HEK293 (cell line): ENCODE results near the gene SH3BP2.

Source experiments
- EGR2 ChIP-seq: fragments of 450-650 bp; formaldehyde crosslinking; IDR thresholded peaks from 2 replicates; pipeline ENCODE4 v1.5.1; 2016; ENCODE audit warnings: low read depth, missing biosample characterization, missing genetic modification characterization
- KLF16 ChIP-seq: fragments of 450-650 bp; formaldehyde crosslinking; IDR thresholded peaks from 2 replicates; pipeline ENCODE4 v1.5.1; 2017; ENCODE audit warnings: missing biosample characterization, missing genetic modification characterization
- KLF7 ChIP-seq: fragments of 450-650 bp; formaldehyde crosslinking; IDR thresholded peaks from 2 replicates; pipeline ENCODE4 v1.5.1; 2016; ENCODE audit warnings: missing biosample characterization, missing genetic modification characterization, borderline replicate concordance
- KLF8 ChIP-seq: fragments of 450-650 bp; formaldehyde crosslinking; IDR thresholded peaks from 2 replicates; pipeline ENCODE4 v1.5.1; 2016; ENCODE audit warnings: missing biosample characterization, missing genetic modification characterization
- SETDB1 ChIP-seq: IDR thresholded peaks from one replicate; pipeline ENCODE4 v1.6.1; 2017; ENCODE audit warnings: mild to moderate bottlenecking, low read length, moderate library complexity, mixed read lengths; ENCODE audit not compliant: insufficient read length
- SP2 ChIP-seq: fragments of 450-650 bp; formaldehyde crosslinking; IDR thresholded peaks from 2 replicates; pipeline ENCODE4 v1.5.1; 2016; ENCODE audit warnings: missing biosample characterization, missing genetic modification characterization
- ZBTB1 ChIP-seq: fragments of 450-650 bp; formaldehyde crosslinking; IDR thresholded peaks from 2 replicates; pipeline ENCODE4 v1.5.1; 2016; ENCODE audit warnings: missing biosample characterization, missing genetic modification characterization
- ZBTB10 ChIP-seq: fragments of 450-650 bp; formaldehyde crosslinking; IDR thresholded peaks from 2 replicates; pipeline ENCODE4 v1.5.1; 2016; ENCODE audit warnings: missing biosample characterization, missing genetic modification characterization
- ZBTB20 ChIP-seq: fragments of 450-650 bp; formaldehyde crosslinking; IDR thresholded peaks from 2 replicates; pipeline ENCODE4 v1.5.1; 2016; ENCODE audit warnings: missing biosample characterization, missing genetic modification characterization
- ZBTB48 ChIP-seq: fragments of 450-650 bp; formaldehyde crosslinking; IDR thresholded peaks from 2 replicates; pipeline ENCODE4 v1.5.1; 2016; ENCODE audit warnings: missing biosample characterization, missing genetic modification characterization
- ZBTB7A ChIP-seq: fragments of 450-650 bp; formaldehyde crosslinking; IDR thresholded peaks from 2 replicates; pipeline ENCODE4 v1.5.1; 2016; ENCODE audit warnings: low read depth, missing biosample characterization, missing genetic modification characterization
- ZEB2 ChIP-seq: fragments of 450-650 bp; formaldehyde crosslinking; IDR thresholded peaks from 2 replicates; pipeline ENCODE4 v1.5.1; 2016; ENCODE audit warnings: missing biosample characterization, missing genetic modification characterization
- ZFHX2 ChIP-seq: fragments of 450-650 bp; formaldehyde crosslinking; conservative IDR thresholded peaks from 2 replicates; pipeline ENCODE4 v1.5.1; 2016; ENCODE audit warnings: missing biosample characterization, missing genetic modification characterization
- ZIC2 ChIP-seq: fragments of 450-650 bp; formaldehyde crosslinking; IDR thresholded peaks from 2 replicates; pipeline ENCODE4 v1.5.1; 2016; ENCODE audit warnings: missing biosample characterization, missing genetic modification characterization
- ZNF112 ChIP-seq: fragments of 450-650 bp; formaldehyde crosslinking; IDR thresholded peaks from 2 replicates; pipeline ENCODE4 v1.5.0; 2017; ENCODE audit warnings: missing biosample characterization, missing genetic modification characterization
- ZNF155 ChIP-seq: fragments of 450-650 bp; formaldehyde crosslinking; IDR thresholded peaks from 2 replicates; pipeline ENCODE4 v1.5.1; 2016; ENCODE audit warnings: missing biosample characterization, missing genetic modification characterization
- ZNF169 ChIP-seq: fragments of 450-650 bp; formaldehyde crosslinking; IDR thresholded peaks from 2 replicates; pipeline ENCODE4 v1.5.1; 2016; ENCODE audit warnings: missing biosample characterization, missing genetic modification characterization
- ZNF23 ChIP-seq: fragments of 450-650 bp; formaldehyde crosslinking; IDR thresholded peaks from 2 replicates; pipeline ENCODE4 v1.5.1; 2016; ENCODE audit warnings: missing biosample characterization, missing genetic modification characterization, borderline replicate concordance
- ZNF311 ChIP-seq: fragments of 450-650 bp; formaldehyde crosslinking; IDR thresholded peaks from 2 replicates; pipeline ENCODE4 v1.5.1; 2017; ENCODE audit warnings: missing biosample characterization, missing genetic modification characterization, borderline replicate concordance
- ZNF350 ChIP-seq: fragments of 450-650 bp; formaldehyde crosslinking; IDR thresholded peaks from 2 replicates; pipeline ENCODE4 v1.5.0; 2017; ENCODE audit warnings: missing biosample characterization, mild to moderate bottlenecking, missing genetic modification characterization
- ZNF391 ChIP-seq: fragments of 450-650 bp; formaldehyde crosslinking; IDR thresholded peaks from 2 replicates; pipeline ENCODE4 v1.5.1; 2016; ENCODE audit warnings: low read depth, missing biosample characterization, missing genetic modification characterization, borderline replicate concordance
- ZNF398 ChIP-seq: fragments of 450-650 bp; formaldehyde crosslinking; IDR thresholded peaks from 2 replicates; pipeline ENCODE4 v1.5.1; 2017; ENCODE audit warnings: missing biosample characterization, missing genetic modification characterization
- ZNF514 ChIP-seq: fragments of 450-650 bp; formaldehyde crosslinking; IDR thresholded peaks from 2 replicates; pipeline ENCODE4 v1.5.1; 2016; ENCODE audit warnings: missing biosample characterization, missing genetic modification characterization
- ZNF521 ChIP-seq: fragments of 450-650 bp; formaldehyde crosslinking; IDR thresholded peaks from 2 replicates; pipeline ENCODE4 v1.5.1; 2017; ENCODE audit warnings: missing biosample characterization, mild to moderate bottlenecking, missing genetic modification characterization
- ZNF548 ChIP-seq: fragments of 450-650 bp; formaldehyde crosslinking; IDR thresholded peaks from 2 replicates; pipeline ENCODE4 v1.5.1; 2016; ENCODE audit warnings: missing biosample characterization, missing genetic modification characterization
- ZNF580 ChIP-seq: fragments of 450-650 bp; formaldehyde crosslinking; IDR thresholded peaks from 2 replicates; pipeline ENCODE4 v1.5.1; 2016; ENCODE audit warnings: missing biosample characterization, missing genetic modification characterization
- ZNF624 ChIP-seq: fragments of 450-650 bp; formaldehyde crosslinking; IDR thresholded peaks from 2 replicates; pipeline ENCODE4 v1.5.1; 2017; ENCODE audit warnings: missing biosample characterization, missing genetic modification characterization
- ZNF626 ChIP-seq: fragments of 450-650 bp; sonication (Bioruptor Pico); formaldehyde crosslinking; IDR thresholded peaks from 2 replicates; pipeline ENCODE4 v1.5.1; 2018; ENCODE audit warnings: missing biosample characterization, missing genetic modification characterization, inconsistent platforms
- ZNF658 ChIP-seq: fragments of 450-650 bp; formaldehyde crosslinking; IDR thresholded peaks from 2 replicates; pipeline ENCODE4; 2016; ENCODE audit warnings: missing biosample characterization, missing genetic modification characterization
- ZNF664 ChIP-seq: fragments of 450-650 bp; formaldehyde crosslinking; IDR thresholded peaks from 2 replicates; pipeline ENCODE4 v1.5.1; 2016; ENCODE audit warnings: missing biosample characterization, missing genetic modification characterization
- ZNF792 ChIP-seq: fragments of 450-650 bp; formaldehyde crosslinking; IDR thresholded peaks from 2 replicates; pipeline ENCODE4 v1.5.1; 2016; ENCODE audit warnings: missing biosample characterization, missing genetic modification characterization
- ZNF830 ChIP-seq: fragments of 450-650 bp; IDR thresholded peaks from 2 replicates; pipeline ENCODE4 v1.5.0; 2018; ENCODE audit warnings: missing biosample characterization, missing genetic modification characterization, low read depth, mild to moderate bottlenecking, moderate library complexity
- ZSCAN5A ChIP-seq: fragments of 450-650 bp; formaldehyde crosslinking; IDR thresholded peaks from 2 replicates; pipeline ENCODE4 v1.5.1; 2016; ENCODE audit warnings: missing biosample characterization, missing genetic modification characterization
- TF ChIP-seq, protein P1 (sequence below): sonication (generic); formaldehyde crosslinking; IDR thresholded peaks from 2 replicates; pipeline ENCODE4 v1.8.1; 2022; ENCODE audit warnings: mild to moderate bottlenecking, moderate library complexity, missing genetic modification reagents

SH3BP2 gene

GRCh38 chr4:2843263-2843940 is 50.5 kb downstream of the SH3BP2 start, which contains the start of gene ADD1 (continued):
- TF ChIP-seq ZIC2 (tag by site-specific recombination) (peak; percentile 44), ZNF626 (tag by site-specific recombination) (no peak), ZNF23 (tag by site-specific recombination) (no peak), EGR2 (tag by site-specific recombination) (no peak), ZFHX2 (tag by site-specific recombination) (no peak), KLF16 (peak; percentile 23; the same call in 1 of the 2 replicates), ZNF664 (tag by site-specific recombination) (no peak), ZNF514 (tag by site-specific recombination) (no peak), ZBTB20 (tag by site-specific recombination) (peak; percentile 88; the same call in 1 of the 2 replicates), ZNF350 (tag by site-specific recombination) (no peak), KLF7 (peak; percentile 74; the same call in 1 of the 2 replicates), ZNF830 (tag by site-specific recombination) (no peak), SETDB1 (no peak), ZEB2 (0 out of 2 replicates have a peak, but pooled peaks have one; percentile 38), ZNF311 (tag by site-specific recombination) (no peak), ZSCAN5A (no peak), ZNF169 (tag by site-specific recombination) (no peak), ZNF580 (tag by site-specific recombination) (no peak), ZNF624 (no peak), SP2 (peak; percentile 78), ZNF521 (tag by site-specific recombination) (no peak), ZBTB1 (tag by site-specific recombination) (no peak), ZBTB48 (peak; percentile 94), ZBTB10 (tag by site-specific recombination) (peak; percentile 47; the same call in 1 of the 2 replicates), ZNF792 (tag by site-specific recombination) (no peak), ZNF112 (tag by site-specific recombination) (no peak), ZNF548 (tag by site-specific recombination) (no peak), KLF8 (tag by site-specific recombination) (peak; percentile 96), ZNF398 (tag by site-specific recombination) (0 out of 2 replicates have a peak, but pooled peaks have one; percentile 12), ZNF391 (0 out of 2 replicates have a peak, but pooled peaks have one; percentile 31), ZNF658 (no peak), ZNF155 (tag by site-specific recombination) (no peak), ZBTB7A (peak; percentile 60; the same call in 1 of the 2 replicates)
- TF ChIP-seq, protein P1, sequence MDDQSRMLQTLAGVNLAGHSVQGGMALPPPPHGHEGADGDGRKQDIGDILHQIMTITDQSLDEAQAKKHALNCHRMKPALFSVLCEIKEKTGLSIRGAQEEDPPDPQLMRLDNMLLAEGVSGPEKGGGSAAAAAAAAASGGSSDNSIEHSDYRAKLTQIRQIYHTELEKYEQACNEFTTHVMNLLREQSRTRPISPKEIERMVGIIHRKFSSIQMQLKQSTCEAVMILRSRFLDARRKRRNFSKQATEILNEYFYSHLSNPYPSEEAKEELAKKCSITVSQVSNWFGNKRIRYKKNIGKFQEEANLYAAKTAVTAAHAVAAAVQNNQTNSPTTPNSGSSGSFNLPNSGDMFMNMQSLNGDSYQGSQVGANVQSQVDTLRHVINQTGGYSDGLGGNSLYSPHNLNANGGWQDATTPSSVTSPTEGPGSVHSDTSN (CRISPR knock-in tag), result 0 out of 2 replicates have a peak, but pooled peaks have one; percentile 37
